HAP-1 (cell line): ENCODE measurements around the gene DR1.

ENCODE experiments used
- DNase-seq, 2 experiments: peaks; one replicate each; pipeline ENCODE4 v3.0.0-alpha.2; 2016 to 2020; ENCODE audit warnings: low spot score in 2 of 2
- H3K27me3 ChIP-seq: fragments of 250-450 bp; sonication (Bioruptor Pico); 2 replicates; pipeline ENCODE4 v1.5.1; 2020; ENCODE audit warnings: low read depth, mild to moderate bottlenecking, moderate library complexity
- H3K36me3 ChIP-seq: fragments of 250-450 bp; sonication (Bioruptor Pico); replicated peaks from 2 replicates; pipeline ENCODE4 v1.5.1; 2020; ENCODE audit warnings: mild to moderate bottlenecking
- H3K4me1 ChIP-seq: fragments of 250-450 bp; sonication (Bioruptor Pico); 2 replicates; pipeline ENCODE4 v1.5.1; 2020; ENCODE audit warnings: mild to moderate bottlenecking
- H3K4me3 ChIP-seq: fragments of 250-450 bp; sonication (Bioruptor Pico); 2 replicates; pipeline ENCODE4 v1.5.1; 2020; ENCODE audit warnings: mild to moderate bottlenecking, moderate library complexity
- H3K9me3 ChIP-seq: fragments of 250-450 bp; sonication (Bioruptor Pico); 2 replicates; pipeline ENCODE4 v1.5.1; 2020; ENCODE audit warnings: mild to moderate bottlenecking, moderate library complexity
- in situ Hi-C: fragments of 300-500 bp; cut with MboI; formaldehyde crosslinking; loops from 3 replicates; pipeline ENCODE4 v1.14.3; 2020; ENCODE audit warnings: low sequenced_read_pairs, inconsistent platforms, mixed read lengths

Gene DR1

DNA sequence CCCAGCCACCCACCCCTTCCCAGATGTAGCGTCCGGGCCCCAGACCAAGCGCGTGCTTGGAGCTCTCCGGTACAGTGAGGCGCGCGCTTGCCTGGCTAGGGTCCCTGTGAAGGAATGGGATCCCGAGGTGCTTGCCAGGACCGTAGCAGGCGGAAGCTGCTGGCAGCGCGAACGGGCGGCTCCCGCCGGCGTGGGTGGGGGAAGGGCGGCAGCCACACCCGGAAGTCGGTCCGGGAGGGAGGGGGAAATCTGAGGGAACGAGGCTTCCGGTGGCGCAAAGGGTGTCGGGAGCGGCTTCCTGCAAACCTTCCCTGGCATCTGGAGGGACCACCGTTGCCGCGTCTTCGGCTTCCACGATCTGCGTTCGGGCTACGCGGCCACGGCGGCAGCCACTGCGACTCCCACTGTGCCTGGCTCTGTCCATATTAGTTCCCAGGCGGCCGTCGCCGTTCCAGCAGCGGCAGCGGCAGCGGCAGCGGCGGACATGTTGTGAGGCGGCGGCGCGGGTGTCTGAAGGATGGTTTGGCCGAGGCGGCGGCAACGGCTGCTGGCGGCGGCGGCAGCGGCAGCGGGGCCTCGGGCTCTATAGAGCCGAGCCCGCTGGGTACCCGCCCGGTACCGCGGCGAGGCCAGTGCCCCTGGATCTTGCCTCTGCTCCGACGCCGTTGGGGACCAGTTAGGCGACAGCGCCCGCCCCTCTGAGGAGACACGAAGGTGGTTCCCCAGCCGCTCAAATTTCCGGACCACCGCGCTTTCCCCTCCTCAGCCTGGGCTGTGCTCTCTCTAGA lies at the start of gene DR1:
DR1 (plus strand) TSS at position 275 of the 788 bp plus-strand sequence. CDS start 739 bp downstream, outside the sequence.
- in situ Hi-C loops = no loop called here
- peak; percentile 85 to 96 for DNase-seq

DNA sequence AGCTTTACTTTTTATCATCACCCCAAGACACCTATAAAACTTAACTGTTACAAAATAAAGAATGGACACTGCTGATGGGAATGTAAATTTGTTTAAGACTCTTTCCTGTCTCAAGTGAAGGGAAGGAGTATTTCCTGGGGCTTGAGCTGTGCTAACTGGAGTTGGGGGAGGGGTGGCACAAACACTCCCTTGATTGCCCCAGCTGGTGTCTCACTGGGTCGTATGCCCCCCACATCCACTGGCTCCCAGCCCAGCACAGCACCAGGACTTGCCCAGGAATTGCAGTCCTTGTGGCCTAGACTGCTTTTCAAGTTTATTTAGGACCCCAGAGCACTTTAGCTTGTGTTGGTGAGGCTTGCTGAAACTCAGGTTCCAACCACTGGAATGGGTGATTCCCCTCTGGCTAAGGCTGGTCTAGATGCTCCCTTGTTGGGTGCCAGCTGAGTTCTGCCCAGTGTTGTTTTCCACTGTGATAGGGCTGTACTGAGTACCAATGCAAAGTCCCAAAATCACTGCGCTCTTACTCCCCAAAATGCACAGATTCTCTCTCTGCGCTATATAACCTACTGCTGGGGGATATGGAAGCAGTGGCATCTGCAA lies 49.1 kb upstream of the DR1 start:
- no peaks in the 10 kb centered on the region for H3K36me3 ChIP-seq
- in situ Hi-C loops = no loop called here
- no peaks in the 10 kb centered on the region for H3K9me3 ChIP-seq
- peaks cover 12% of the 10 kb centered on the region for H3K4me1 ChIP-seq
- no peak for DNase-seq
- peaks cover 32% of the 10 kb centered on the region for H3K27me3 ChIP-seq
- H3K4me3 ChIP-seq = no peak overlapping the region

More for the DNA sequence above, at the start of gene DR1:
- Histone ChIP-seq H3K9me3 (no peaks in the 10 kb centered on the region), H3K36me3 (no peaks in the 10 kb centered on the region; the same call in 1 of the 2 replicates), H3K27me3 (no peaks in the 10 kb centered on the region), H3K4me1 (peaks cover 16% of the 10 kb centered on the region), H3K4me3 (peak within 1 kb of the TSS; percentile 83)

DNA sequence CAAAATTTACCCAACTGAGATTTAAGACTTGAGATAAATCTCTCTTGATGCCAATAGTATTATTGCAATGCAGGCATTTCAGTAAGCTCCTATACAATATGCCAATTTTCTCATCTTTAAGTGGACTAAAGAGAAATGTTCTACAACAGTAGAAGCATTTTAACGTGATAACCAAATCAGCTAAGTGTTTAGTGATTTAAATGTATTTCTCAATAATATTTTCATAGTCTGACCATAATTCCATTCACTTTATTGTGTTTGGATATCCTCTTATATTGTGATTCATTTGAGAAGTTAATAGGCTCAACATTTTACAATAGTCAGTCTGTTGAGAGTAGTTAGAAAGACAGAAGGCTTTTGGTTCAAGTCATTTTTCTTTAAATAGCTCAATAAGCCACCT lies 44.6 kb upstream of the DR1 start:
- no peaks in the 10 kb centered on the region for H3K36me3 ChIP-seq
- H3K9me3 ChIP-seq = no peaks in the 10 kb centered on the region
- H3K4me3 ChIP-seq = no peak overlapping the region
- DNase-seq = peak in 1 of 2 experiments; percentile 98
- H3K4me1 ChIP-seq = peaks cover 25% of the 10 kb centered on the region
- in situ Hi-C loops = no loop called here
- peaks cover 55% of the 10 kb centered on the region for H3K27me3 ChIP-seq

DNA sequence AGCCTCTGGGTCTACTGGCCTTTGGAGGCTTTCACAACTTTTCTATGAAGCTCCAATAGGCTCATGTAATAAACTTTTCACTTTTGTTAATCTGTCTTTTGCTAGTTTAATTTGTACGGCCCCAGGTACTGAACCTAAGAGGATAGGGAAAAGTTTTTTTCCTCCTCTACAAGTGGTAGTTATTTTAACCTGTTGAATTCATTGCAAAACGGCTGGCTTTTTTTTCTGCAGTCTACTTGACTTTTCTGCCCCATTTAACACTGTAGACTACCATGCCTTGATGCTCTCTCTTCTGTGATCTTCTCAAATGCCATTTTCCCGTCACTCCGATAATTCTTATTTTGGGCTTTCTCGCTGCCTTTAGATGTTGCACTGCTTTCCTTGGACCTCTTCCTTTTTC lies 43.6 kb upstream of the DR1 start:
- no peak for DNase-seq
- Histone ChIP-seq H3K9me3 (no peaks in the 10 kb centered on the region), H3K36me3 (no peaks in the 10 kb centered on the region), H3K4me3 (no peak overlapping the region), H3K4me1 (peaks cover 25% of the 10 kb centered on the region), H3K27me3 (peaks cover 58% of the 10 kb centered on the region)
- in situ Hi-C loops = no loop called here

DNA sequence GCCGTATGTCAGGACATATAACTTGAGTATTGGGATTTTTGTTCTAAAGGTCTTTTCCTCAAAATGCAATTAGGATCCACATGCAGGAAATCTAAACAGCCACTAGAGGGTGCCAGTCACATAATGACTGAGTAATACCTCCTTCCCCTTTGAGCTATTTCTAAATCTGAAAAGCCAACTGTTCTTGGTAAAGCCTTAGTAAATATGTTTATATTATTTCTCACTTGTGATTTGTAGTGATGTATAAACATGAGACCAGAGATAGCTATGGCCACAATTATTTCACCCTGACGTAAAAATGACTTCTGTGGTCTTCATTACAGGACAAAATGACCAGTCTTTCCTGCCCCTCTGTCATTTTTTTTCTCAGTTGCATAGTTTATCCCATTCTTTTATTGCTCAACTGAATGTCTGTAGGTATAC lies 41.0 kb upstream of the DR1 start:
- in situ Hi-C loops = no loop called here
- peak; percentile 65 to 69 for DNase-seq
- Histone ChIP-seq H3K4me3 (no peak overlapping the region), H3K4me1 (peaks cover 21% of the 10 kb centered on the region), H3K9me3 (no peaks in the 10 kb centered on the region), H3K27me3 (peaks cover 65% of the 10 kb centered on the region), H3K36me3 (no peaks in the 10 kb centered on the region)

DNA sequence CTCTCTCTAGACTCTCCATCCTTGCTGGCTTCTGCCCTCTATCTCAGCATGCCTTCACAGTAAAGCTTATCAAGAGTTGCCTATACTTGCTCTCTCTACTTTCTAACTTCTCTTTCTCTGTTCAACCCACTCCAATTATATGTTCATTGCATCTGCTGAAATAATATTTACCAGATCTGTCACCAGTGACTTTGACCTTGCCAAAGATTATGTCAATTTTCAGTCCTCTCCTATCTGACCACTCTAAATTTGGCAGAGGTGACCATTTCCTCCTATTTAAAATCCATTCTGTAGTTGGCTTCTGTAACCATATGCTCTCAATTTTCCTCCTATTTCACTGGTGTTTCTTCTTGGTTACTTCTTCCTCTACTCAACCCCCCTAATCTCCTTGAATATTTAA lies 38.8 kb upstream of the DR1 start:
- Histone ChIP-seq H3K27me3 (peaks cover 62% of the 10 kb centered on the region), H3K36me3 (no peaks in the 10 kb centered on the region), H3K4me1 (peaks cover 10% of the 10 kb centered on the region), H3K4me3 (no peak overlapping the region), H3K9me3 (no peaks in the 10 kb centered on the region)
- in situ Hi-C loops = no loop called here
- DNase-seq = no peak

DNA sequence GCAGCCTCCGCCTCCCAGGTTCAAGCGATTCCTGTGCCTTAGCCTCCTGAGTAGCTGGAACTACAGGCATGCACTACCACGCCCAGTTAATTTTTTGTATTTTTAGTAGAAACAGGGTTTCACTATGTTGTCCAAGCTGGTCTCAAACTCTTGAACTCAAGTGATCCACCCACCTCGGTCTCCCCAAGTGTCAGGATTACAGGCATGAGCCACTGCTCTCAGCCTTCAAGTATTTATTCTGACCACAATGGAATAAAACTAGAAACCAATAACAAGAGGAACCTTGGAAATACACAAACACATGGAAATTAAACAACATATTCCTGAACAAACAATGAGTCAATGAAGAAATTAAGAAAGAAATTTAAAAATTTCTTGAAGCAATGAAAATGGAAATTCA lies 32.7 kb upstream of the DR1 start:
- in situ Hi-C loops = no loop called here

DNA sequence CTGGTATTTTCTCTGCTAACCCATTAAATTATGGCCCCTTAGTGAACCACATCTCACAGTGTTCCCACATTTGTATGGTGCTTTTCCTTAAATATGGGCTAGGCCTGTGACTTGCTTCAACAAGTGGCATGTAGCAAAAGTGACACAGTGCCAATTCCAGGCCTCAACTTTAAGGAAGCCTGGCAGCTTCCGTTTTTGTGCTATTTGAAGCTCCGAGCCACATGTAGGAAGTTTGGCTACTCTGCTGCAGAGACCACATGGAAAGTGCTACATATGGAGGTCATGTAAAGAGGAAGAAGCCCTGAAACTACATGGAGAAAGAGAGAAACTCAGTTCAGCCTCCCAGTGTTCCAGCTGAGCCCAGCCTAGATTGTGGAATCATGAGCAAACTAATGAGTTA lies 28.5 kb upstream of the DR1 start:
- Histone ChIP-seq H3K36me3 (no peaks in the 10 kb centered on the region), H3K4me1 (no peaks in the 10 kb centered on the region)
- in situ Hi-C loops = no loop called here

More for the DNA sequence above, 32.7 kb upstream of the DR1 start:
- Histone ChIP-seq H3K4me1 (no peaks in the 10 kb centered on the region), H3K36me3 (no peaks in the 10 kb centered on the region), H3K27me3 (peaks cover 6% of the 10 kb centered on the region), H3K4me3 (no peak overlapping the region), H3K9me3 (no peaks in the 10 kb centered on the region)
- no peak for DNase-seq

DNA sequence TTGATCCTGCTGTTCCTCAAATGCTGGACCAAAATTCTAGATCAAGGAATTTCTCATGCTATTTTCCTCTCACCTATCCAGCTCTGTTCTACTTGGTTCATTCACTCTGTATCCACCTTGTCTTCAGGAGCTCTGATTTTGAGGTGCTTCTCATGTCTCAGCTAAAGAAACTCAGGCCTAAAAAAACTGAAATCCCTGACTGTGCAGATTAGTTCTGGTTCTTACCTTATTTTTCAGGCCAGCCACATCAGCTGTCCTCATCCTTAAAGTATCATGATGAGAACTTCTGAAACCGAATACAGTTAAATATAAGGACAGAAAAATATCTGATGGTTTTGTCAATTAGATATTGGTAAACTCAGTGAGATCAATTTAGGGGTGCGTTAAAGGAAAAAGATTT lies 27.8 kb upstream of the DR1 start:
- Histone ChIP-seq H3K27me3 (no peaks in the 10 kb centered on the region), H3K4me1 (no peaks in the 10 kb centered on the region), H3K4me3 (no peak overlapping the region), H3K36me3 (no peaks in the 10 kb centered on the region), H3K9me3 (no peaks in the 10 kb centered on the region)
- no peak for DNase-seq
- in situ Hi-C loops = no loop called here

More for the DNA sequence above, 28.5 kb upstream of the DR1 start:
- Histone ChIP-seq H3K4me3 (no peak overlapping the region), H3K27me3 (no peaks in the 10 kb centered on the region), H3K9me3 (no peaks in the 10 kb centered on the region)
- DNase-seq = no peak

DNA sequence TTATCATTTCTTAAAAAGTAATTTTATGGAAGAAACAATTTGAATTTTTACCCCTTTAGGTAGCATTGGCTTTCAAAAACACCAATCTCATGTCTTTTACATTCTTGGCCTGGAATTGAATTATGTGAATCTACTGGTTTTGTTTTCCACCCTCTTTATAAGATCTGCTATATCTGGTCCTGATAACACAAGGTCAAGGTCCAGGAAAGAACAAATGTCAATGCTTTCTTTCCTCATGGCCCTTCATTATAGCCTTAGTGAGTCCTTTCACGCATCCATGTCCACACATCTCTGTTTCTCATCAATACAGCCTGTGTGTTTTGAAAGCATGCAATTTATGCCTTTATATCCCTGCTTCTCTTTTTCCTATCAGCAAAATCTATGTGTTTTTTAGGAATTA lies 24.0 kb upstream of the DR1 start:
- Histone ChIP-seq H3K4me1 (peaks cover 6% of the 10 kb centered on the region; the same call in 1 of the 2 replicates), H3K9me3 (no peaks in the 10 kb centered on the region), H3K36me3 (no peaks in the 10 kb centered on the region), H3K27me3 (no peaks in the 10 kb centered on the region), H3K4me3 (no peak overlapping the region)
- DNase-seq = no peak
- in situ Hi-C loops = no loop called here

DNA sequence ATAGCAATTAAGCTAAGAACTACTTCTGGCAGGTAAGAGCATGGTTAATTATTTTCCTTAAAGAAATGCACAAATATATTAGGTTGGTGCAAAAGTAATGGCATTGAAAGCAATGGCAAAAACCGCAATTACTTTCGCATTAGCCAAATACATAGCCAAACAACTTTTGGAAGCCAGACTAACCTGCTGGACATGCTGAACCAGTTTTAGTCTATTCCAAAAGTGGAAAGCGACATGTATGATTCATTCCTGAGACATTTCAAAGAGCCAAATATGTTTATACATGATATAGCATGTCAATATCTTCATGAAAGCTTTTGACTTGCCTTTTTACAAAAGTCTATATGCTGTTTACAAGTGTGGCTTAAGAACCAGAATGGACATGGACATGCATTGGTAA lies 23.4 kb upstream of the DR1 start:
- no peak for DNase-seq
- in situ Hi-C loops = no loop called here
- Histone ChIP-seq H3K9me3 (no peaks in the 10 kb centered on the region), H3K4me1 (peaks cover 6% of the 10 kb centered on the region; the same call in 1 of the 2 replicates), H3K27me3 (no peaks in the 10 kb centered on the region), H3K4me3 (no peak overlapping the region), H3K36me3 (no peaks in the 10 kb centered on the region)

DNA sequence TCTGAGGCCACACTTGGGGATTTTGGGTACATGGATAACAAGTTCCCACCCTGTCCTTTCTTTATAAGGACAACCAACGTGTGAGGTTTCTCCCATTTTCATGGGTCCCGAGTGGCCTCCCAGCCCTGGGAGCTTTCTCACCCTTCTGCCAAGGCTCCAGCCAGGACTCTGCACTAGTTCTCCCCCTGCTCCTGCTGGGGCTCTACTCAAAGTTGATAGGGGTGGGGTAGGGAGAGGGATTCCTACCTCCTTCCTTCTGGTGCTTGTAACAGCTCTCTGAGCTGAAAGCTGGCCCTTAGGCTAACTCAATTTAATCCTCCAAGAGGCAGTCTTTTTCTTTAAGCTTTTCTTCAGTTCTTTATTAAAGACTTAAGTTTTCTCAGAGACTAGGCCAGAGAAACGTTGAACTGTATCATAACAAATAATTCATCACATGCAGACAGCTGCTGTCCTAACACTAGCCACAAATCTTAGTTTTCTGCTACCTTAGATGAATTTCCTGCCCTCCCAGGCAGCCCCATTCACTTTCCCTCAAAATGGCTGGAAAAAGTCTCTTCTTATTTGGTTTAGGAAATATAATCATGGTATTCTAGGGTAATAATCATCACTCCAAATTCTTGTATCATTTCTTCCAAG lies 22.4 kb upstream of the DR1 start:
- Histone ChIP-seq H3K36me3 (no peaks in the 10 kb centered on the region), H3K9me3 (no peaks in the 10 kb centered on the region), H3K27me3 (no peaks in the 10 kb centered on the region), H3K4me1 (peaks cover 6% of the 10 kb centered on the region; the same call in 1 of the 2 replicates), H3K4me3 (no peak overlapping the region)
- DNase-seq = no peak
- in situ Hi-C loops = no loop called here

DNA sequence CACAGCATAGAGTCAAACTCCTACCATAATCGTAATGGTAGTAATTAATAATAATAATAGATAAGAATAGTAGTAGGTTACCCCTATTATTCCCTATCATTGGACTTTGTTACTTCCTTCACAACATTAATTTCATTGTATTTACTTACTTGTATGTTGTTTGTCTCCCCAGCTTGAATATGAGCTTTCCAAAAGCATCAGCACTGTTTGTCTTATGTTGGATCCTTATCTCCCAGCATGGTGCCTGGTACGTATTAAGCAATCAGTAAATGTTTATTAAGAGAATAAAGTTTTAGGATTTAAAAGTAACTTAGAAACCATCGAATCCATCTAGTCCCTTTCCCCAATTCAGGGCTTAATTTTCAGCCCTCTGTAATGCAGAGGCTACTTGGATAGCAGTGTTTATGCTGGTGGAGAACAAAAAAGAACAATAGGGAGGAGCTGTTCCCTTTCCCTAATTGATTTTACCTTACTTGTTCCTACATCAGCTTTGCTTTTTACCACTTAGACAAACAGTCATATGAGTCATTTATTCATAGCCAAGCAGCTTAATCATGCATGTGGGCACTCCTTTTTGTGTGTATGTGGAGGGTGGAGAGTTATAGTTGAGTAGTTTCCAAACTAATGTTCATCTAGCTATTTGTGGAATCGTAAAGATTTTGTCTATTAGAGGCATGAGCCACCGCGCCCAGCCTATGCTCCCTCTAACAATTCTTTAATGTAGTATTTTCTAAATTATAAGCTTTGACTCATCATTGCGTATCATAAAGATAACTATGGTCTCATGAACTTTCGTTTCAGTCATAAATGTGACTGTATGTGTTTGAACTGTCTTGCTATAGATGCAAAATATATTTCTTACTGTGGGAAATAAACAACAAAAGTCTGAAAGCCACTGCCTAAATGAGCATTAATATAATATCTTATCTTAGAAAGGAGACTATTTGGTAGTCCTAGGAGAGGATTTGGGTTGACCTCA lies 20.9 kb upstream of the DR1 start:
- no peaks in the 10 kb centered on the region for H3K9me3 ChIP-seq
- DNase-seq = no peak
- no peaks in the 10 kb centered on the region for H3K36me3 ChIP-seq
- peaks cover 6% of the 10 kb centered on the region; the same call in 1 of the 2 replicates for H3K4me1 ChIP-seq
- in situ Hi-C loops = no loop called here
- no peak overlapping the region for H3K4me3 ChIP-seq
- H3K27me3 ChIP-seq = no peaks in the 10 kb centered on the region
